HepG2 (cell line): ENCODE results near the gene MRNIP. TPM values are rescaled to one million over a fixed set of nuclear protein-coding genes. Genes with fewer than 3 reads are reported as not detected.

Experiments used
- AGO2 ChIP-seq: fragments of 200-400 bp; formaldehyde crosslinking; optimal IDR thresholded peaks from 2 replicates; pipeline ENCODE3; 2017; ENCODE audit warnings: mild to moderate bottlenecking, low read depth, low read length, moderate library complexity
- HMGXB4 ChIP-seq, 2 experiments: sonication (generic) in 1 of 2; formaldehyde crosslinking in 1 of 2; IDR thresholded peaks; 2 replicates each; pipeline versions ENCODE4 v1.4.0 to v1.6.1; 2018 to 2020; ENCODE audit warnings: missing genetic modification reagents in 2 of 2, borderline replicate concordance in 1 of 2, low read depth in 1 of 2, mild to moderate bottlenecking in 1 of 2, missing biosample characterization in 1 of 2
- HOXD1 ChIP-seq: sonication (generic); formaldehyde crosslinking; IDR thresholded peaks from 2 replicates; pipeline ENCODE4 v1.5.0; 2020; ENCODE audit warnings: missing genetic modification reagents
- ISX ChIP-seq: sonication (generic); formaldehyde crosslinking; conservative IDR thresholded peaks from 2 replicates; pipeline ENCODE4 v1.5.0; 2020; ENCODE audit warnings: missing genetic modification reagents
- PCBP1 ChIP-seq: fragments of 200-400 bp; formaldehyde crosslinking; IDR thresholded peaks from 2 replicates; pipeline ENCODE4 v1.6.1; 2017; ENCODE audit warnings: mild to moderate bottlenecking, low read depth, low read length, borderline replicate concordance
- RBFOX2 ChIP-seq: fragments of 200-400 bp; formaldehyde crosslinking; IDR thresholded peaks from 2 replicates; pipeline ENCODE4 v1.6.1; 2017; ENCODE audit warnings: low read depth, mild to moderate bottlenecking, low read length
- RBM39 ChIP-seq: fragments of 200-400 bp; formaldehyde crosslinking; IDR thresholded peaks from one replicate; pipeline ENCODE4 v1.6.1; 2018; ENCODE audit warnings: antibody characterized with exemption, mild to moderate bottlenecking, low read depth, low read length; ENCODE audit not compliant: poor library complexity, severe bottlenecking
- SALL1 ChIP-seq: sonication (generic); formaldehyde crosslinking; IDR thresholded peaks from 2 replicates; pipeline ENCODE4 v1.8.0; 2022; ENCODE audit warnings: mild to moderate bottlenecking, missing genetic modification reagents
- SUZ12 ChIP-seq: fragments of 150-350 bp; IDR thresholded peaks from 2 replicates; pipeline ENCODE4 v1.6.1; 2014; ENCODE audit warnings: low read depth, low read length
- YEATS2 ChIP-seq: sonication (generic); formaldehyde crosslinking; IDR thresholded peaks from 2 replicates; pipeline ENCODE4 v1.4.0; 2020; ENCODE audit warnings: missing genetic modification reagents, borderline replicate concordance
- ZNF160 ChIP-seq: sonication (generic); formaldehyde crosslinking; IDR thresholded peaks from 2 replicates; pipeline ENCODE4 v1.8.0; 2022; ENCODE audit warnings: mild to moderate bottlenecking, inconsistent platforms, missing genetic modification reagents
- ZNF281 ChIP-seq: sonication (generic); formaldehyde crosslinking; IDR thresholded peaks from 2 replicates; pipeline ENCODE4 v1.4.0; 2020; ENCODE audit warnings: missing genetic modification reagents, borderline replicate concordance
- ZNF333 ChIP-seq: sonication (generic); formaldehyde crosslinking; IDR thresholded peaks from 2 replicates; pipeline ENCODE4 v1.4.0; 2020; ENCODE audit warnings: mild to moderate bottlenecking, missing genetic modification reagents, borderline replicate concordance
- ZNF687 ChIP-seq: sonication (generic); formaldehyde crosslinking; IDR thresholded peaks from 2 replicates; pipeline ENCODE4 v1.5.1; 2020; ENCODE audit warnings: mild to moderate bottlenecking, missing genetic modification reagents, moderate library complexity
- ZNF747 ChIP-seq: sonication (generic); formaldehyde crosslinking; IDR thresholded peaks from 2 replicates; pipeline ENCODE4 v1.8.1; 2023; ENCODE audit warnings: missing genetic modification reagents, mild to moderate bottlenecking, borderline replicate concordance
- polyA plus RNA-seq, 8 experiments: library from polyadenylated mRNA; depleted of rRNA in 3 of 8; stranded (reverse) in 7 of 8; unstranded in 1 of 8; fragments of >200 nt; fragmentation: Illumina TruSeq in 4 of 8; extraction: Trizol in 4 of 8; gene quantifications; 2 replicates each; pipeline versions ENCODE4 v1.2.1 to v1.2.3, GENCODE V29; 2011 to 2016; ENCODE audit warnings: low read depth in 4 of 8, missing spikeins in 1 of 8, mixed read lengths in 1 of 8; ENCODE audit not compliant: insufficient read depth in 1 of 8
- total RNA-seq, 5 experiments: library from RNA; depleted of rRNA; stranded (reverse); fragments of >200 nt; fragmentation: Illumina TruSeq; extraction: Trizol; gene quantifications; 2 replicates each; pipeline ENCODE4 v1.2.3, GENCODE V29; 2016; ENCODE audit warnings: low read depth in 1 of 5

Gene MRNIP
- total and polyA plus RNA-seq, 2 of the 13 experiments (the other 11 are each of a cell fraction or from before 2014, with no cell fraction given): 15.5 to 34.1 TPM

GRCh38 chr5:179906795-179907555, 48.4 kb upstream of the MRNIP start (continued):
- TF ChIP-seq HMGXB4 (CRISPR knock-in tag; IDR thresholded peaks at IDR 0.05; ENCODE audit: borderline replicate concordance in 1 of 2, low read depth in 1 of 2) (0 out of 4 replicates have a peak, but pooled peaks of 1 of the 2 experiments have one; percentile 10), HOXD1 (CRISPR knock-in tag) (0 out of 2 replicates have a peak, but pooled peaks have one; percentile 21), RBFOX2 (0 out of 2 replicates have a peak, but pooled peaks have one; percentile 34), PCBP1 (0 out of 2 replicates have a peak, but pooled peaks have one; percentile 38), ZNF160 (0 out of 2 replicates have a peak, but pooled peaks have one; percentile 29), ZNF333 (peak; percentile 44; the same call in 1 of the 2 replicates), SUZ12 (no peak), ZNF687 (peak; percentile 77), YEATS2 (CRISPR knock-in tag) (no peak), SALL1 (CRISPR knock-in tag) (0 out of 2 replicates have a peak, but pooled peaks have one; percentile 37), ZNF281 (CRISPR knock-in tag) (peak; percentile 10; the same call in 1 of the 2 replicates), ZNF747 (CRISPR knock-in tag) (0 out of 2 replicates have a peak, but pooled peaks have one; percentile 34), ISX (no peak), RBM39 (peak; percentile 36), AGO2 (peak; percentile 43)
